IMR-90 (cell line): Measurements from ENCODE around the gene ABHD16A. TPM values are rescaled to one million over a fixed set of nuclear protein-coding genes. Genes with fewer than 3 reads are reported as not detected.

Experiments
- ATAC-seq: fragments of 200-7000 bp; cut with Tn5 transposase; 2 replicates; pipeline ENCODE4 v1.9.1; 2020; ENCODE audit warnings: low read depth, mild to moderate bottlenecking, moderate library complexity
- BruUV-seq: library from RNA; stranded (reverse); fragments of 400-500 nt; replicated peaks from 2 replicates; lab custom pipeline; 2021; lab: Mats Ljungman, UMichigan
- CTCF ChIA-PET: fragments of 300-600 bp; formaldehyde crosslinking; extraction: SDS; loops from one replicate; lab custom pipeline; 2021; ENCODE audit warnings: antibody characterized with exemption; lab: Yijun Ruan, JAX
- POLR2A ChIA-PET: fragments of 300-600 bp; sonication (Branson Sonifier 250); formaldehyde crosslinking; loops from one replicate; lab custom pipeline; 2022; ENCODE audit warnings: antibody characterized with exemption; ENCODE audit not compliant: unreplicated experiment; lab: Charles Lee
- DNase-seq: peaks from one replicate; pipeline ENCODE4 v3.0.0; 2013
- H2AFZ ChIP-seq: replicated peaks from 2 replicates; pipeline ENCODE3; 2013; ENCODE audit warnings: low read length, mild to moderate bottlenecking; ENCODE audit not compliant: poor library complexity
- H2AK5ac ChIP-seq: 2 replicates; pipeline ENCODE4 v1.6.1; 2013; ENCODE audit warnings: low read depth, low read length, inconsistent platforms
- H2AK9ac ChIP-seq: replicated peaks from 2 replicates; pipeline ENCODE3; 2013; ENCODE audit warnings: mild to moderate bottlenecking, low read depth, low read length, moderate library complexity; ENCODE audit not compliant: poor library complexity
- H2BK120ac ChIP-seq: 2 replicates; pipeline ENCODE4 v1.6.1; 2013; ENCODE audit warnings: low read depth, low read length, inconsistent platforms
- H2BK15ac ChIP-seq: 3 replicates; pipeline ENCODE4 v1.6.1; 2013; ENCODE audit warnings: low read depth, low read length, inconsistent platforms
- H2BK20ac ChIP-seq: 2 replicates; pipeline ENCODE4 v1.6.1; 2013; ENCODE audit warnings: low read depth, mild to moderate bottlenecking, inconsistent platforms, low read length, moderate library complexity
- H2BK5ac ChIP-seq: 2 replicates; pipeline ENCODE4 v1.6.1; 2013; ENCODE audit warnings: mild to moderate bottlenecking, low read depth, low read length, inconsistent platforms; ENCODE audit not compliant: poor library complexity, severe bottlenecking
- H3K14ac ChIP-seq: replicated peaks from 2 replicates; pipeline ENCODE4 v1.6.1; 2013; ENCODE audit warnings: low read depth, low read length, inconsistent platforms
- H3K18ac ChIP-seq: 2 replicates; pipeline ENCODE4 v1.6.1; 2013; ENCODE audit warnings: low read depth, low read length, control low read depth
- H3K23ac ChIP-seq: 2 replicates; pipeline ENCODE4 v1.6.1; 2013; ENCODE audit warnings: low read depth, low read length, inconsistent platforms
- H3K27ac ChIP-seq: 2 replicates; pipeline ENCODE4 v1.5.1; 2013; ENCODE audit warnings: mild to moderate bottlenecking, control low read depth, low read length; ENCODE audit not compliant: insufficient read depth
- H3K27me3 ChIP-seq: 2 replicates; pipeline ENCODE4 v1.6.1; 2013; ENCODE audit warnings: low read length; ENCODE audit not compliant: control insufficient read depth, insufficient read depth
- H3K36me3 ChIP-seq: 2 replicates; pipeline ENCODE4 v1.6.1; 2013; ENCODE audit warnings: low read length, mixed read lengths; ENCODE audit not compliant: control insufficient read depth, insufficient read depth
- H3K4ac ChIP-seq: 2 replicates; pipeline ENCODE4 v1.6.1; 2013; ENCODE audit warnings: low read depth, low read length, inconsistent platforms
- H3K4me1 ChIP-seq: 2 replicates; pipeline ENCODE4 v1.6.1; 2013; ENCODE audit warnings: low read length, mixed read lengths; ENCODE audit not compliant: control insufficient read depth, insufficient read depth
- H3K4me2 ChIP-seq: 2 replicates; pipeline ENCODE4 v1.6.1; 2013; ENCODE audit warnings: low read depth, mild to moderate bottlenecking, control low read depth, low read length, moderate library complexity
- H3K4me3 ChIP-seq: 2 replicates; pipeline ENCODE4 v1.5.1; 2013; ENCODE audit warnings: low read depth, mild to moderate bottlenecking, control low read depth, low read length, moderate library complexity; ENCODE audit not compliant: insufficient read depth
- H3K56ac ChIP-seq: 2 replicates; pipeline ENCODE4 v1.6.1; 2013; ENCODE audit warnings: low read length, inconsistent platforms; ENCODE audit not compliant: insufficient read depth; ENCODE audit errors: extremely low read depth
- H3K79me1 ChIP-seq, 2 experiments: 2 replicates each; pipeline ENCODE4 v1.6.1; 2013; ENCODE audit warnings: low read length in 2 of 2, inconsistent platforms in 1 of 2, low read depth in 1 of 2
- H3K9ac ChIP-seq: 2 replicates; pipeline ENCODE4 v1.6.1; 2013; ENCODE audit warnings: low read depth, low read length, control low read depth
- H3K9me1 ChIP-seq: 2 replicates; pipeline ENCODE4 v1.6.1; 2013; ENCODE audit warnings: low read length, inconsistent platforms; ENCODE audit not compliant: insufficient read depth
- H3K9me3 ChIP-seq: 2 replicates; pipeline ENCODE4 v1.6.1; 2013; ENCODE audit warnings: low read length; ENCODE audit not compliant: control insufficient read depth, insufficient read depth
- H4K20me1 ChIP-seq: 2 replicates; pipeline ENCODE4 v1.6.1; 2013; ENCODE audit warnings: low read length, inconsistent platforms; ENCODE audit not compliant: insufficient read depth
- H4K5ac ChIP-seq: 2 replicates; pipeline ENCODE4 v1.6.1; 2013; ENCODE audit warnings: mild to moderate bottlenecking, low read depth, low read length, control low read depth
- H4K8ac ChIP-seq, 2 experiments: 2 replicates each; pipeline ENCODE4 v1.6.1; 2013; ENCODE audit warnings: low read depth in 2 of 2, low read length in 2 of 2, control low read depth in 1 of 2, inconsistent platforms in 1 of 2
- H4K91ac ChIP-seq: 2 replicates; pipeline ENCODE4 v1.6.1; 2013; ENCODE audit warnings: low read depth, low read length, inconsistent platforms; ENCODE audit not compliant: insufficient read depth
- CEBPB ChIP-seq: IDR thresholded peaks from 2 replicates; pipeline ENCODE4 v1.6.1; 2012; ENCODE audit warnings: low read depth, low read length, improper control_type of control experiment
- CHD1 ChIP-seq: IDR thresholded peaks from 2 replicates; pipeline ENCODE4 v1.6.1; 2012; ENCODE audit warnings: low read depth, low read length, improper control_type of control experiment
- FOS ChIP-seq: fragments of 150-350 bp; IDR thresholded peaks from 2 replicates; pipeline ENCODE4 v1.6.1; 2016; ENCODE audit warnings: low read depth, low read length
- NFE2L2 ChIP-seq: fragments of 150-350 bp; IDR thresholded peaks from 2 replicates; pipeline ENCODE4 v1.6.1; 2016; ENCODE audit warnings: low read depth, mild to moderate bottlenecking, low read length
- POLR2A ChIP-seq: IDR thresholded peaks from 2 replicates; pipeline ENCODE4 v1.6.1; 2012; ENCODE audit warnings: mild to moderate bottlenecking, low read depth, low read length
- SMC3 ChIP-seq: fragments of 150-350 bp; IDR thresholded peaks from 2 replicates; pipeline ENCODE4 v1.6.1; 2016; ENCODE audit warnings: low read depth, mild to moderate bottlenecking, antibody characterized with exemption, low read length, moderate library complexity
- WGBS, 2 experiments: methylation state at CpG; one replicate each; pipeline versions ENCODE4 v1.1.5 to v1.1.7; 2013; ENCODE audit warnings: missing lambda C conversion rate in 2 of 2; ENCODE audit not compliant: insufficient read length in 1 of 2; ENCODE audit errors: extremely low coverage in 2 of 2; 5-methylcytosine and 5-hydroxymethylcytosine counted together
- dilution Hi-C: fragments of 300-500 bp; cut with HindIII; formaldehyde crosslinking; loops from one replicate; pipeline ENCODE4 v1.14.3; 2018; ENCODE audit warnings: low sequenced_read_pairs; ENCODE audit not compliant: unreplicated experiment
- in situ Hi-C: fragments of 300-500 bp; cut with MboI; formaldehyde crosslinking; loops from 3 replicates; pipeline ENCODE4 v1.14.3; 2019; ENCODE audit warnings: low sequenced_read_pairs, inconsistent platforms, mixed read lengths
- intact Hi-C: fragments of 100-400 bp; cut with micrococcal nuclease; formaldehyde crosslinking; loops from 2 replicates; pipeline ENCODE4 v1.10.0; 2022
- polyA plus RNA-seq, 3 experiments: library from polyadenylated mRNA; depleted of rRNA; stranded (reverse); fragments of >200 nt; gene quantifications; 2 replicates each; pipeline ENCODE4 v1.2.3, GENCODE V29; 2012; ENCODE audit warnings: low replicate concordance in 1 of 3
- total RNA-seq: library from RNA; depleted of rRNA; stranded (reverse); fragments of >200 nt; gene quantifications from 2 replicates; pipeline ENCODE4 v1.2.3, GENCODE V29; 2012

Gene ABHD16A
- total and polyA plus RNA-seq, 2 of the 4 experiments (the other 2 are of a cell fraction) = 31.5 to 35.1 TPM

- Histone ChIP-seq H2AK5ac (no peak overlapping the region), H4K5ac (no peak overlapping the region), H3K4me3 (no peak overlapping the region), H4K91ac (no peak overlapping the region), H2AK9ac (peak overlapping the region; percentile 71), H3K27me3 (no peaks in the 10 kb centered on the region), H4K20me1 (peaks cover 14% of the 10 kb centered on the region), H3K9ac (no peak overlapping the region), H2BK15ac (no peak overlapping the region), H3K56ac (no peak overlapping the region), H3K4me2 (no peak overlapping the region), H3K23ac (no peak overlapping the region), H2BK5ac (peak overlapping the region; percentile 3), H3K79me1 (peaks cover 15 to 18% of the 10 kb centered on the region in 2 experiments), H3K27ac (no peak overlapping the region; the same call in 1 of the 2 replicates), H3K9me1 (no peaks in the 10 kb centered on the region), H3K18ac (no peak overlapping the region), H3K4me1 (no peaks in the 10 kb centered on the region; the same call in 1 of the 2 replicates), H3K9me3 (no peaks in the 10 kb centered on the region), H3K36me3 (peaks cover 81% of the 10 kb centered on the region), H3K4ac (no peak overlapping the region), H4K8ac (no peak overlapping the region), H3K14ac (no peak overlapping the region), H2BK20ac (no peak overlapping the region), H2BK120ac (no peak overlapping the region), H2AFZ (peak overlapping the region; percentile 28)
- WGBS, 2 experiments = no CpG with 5 or more reads among the region's 10 CpGs
- intact Hi-C loops (no loop called here), in situ Hi-C loops (no loop called here), dilution Hi-C loops (no loop called here)
- ChIA-PET CTCF (no interaction called here), POLR2A (interaction anchor here (0.7 to 1.3 kb wide), 2 partner anchors 21 to 69 kb away, joined by 3 to 5 read pairs; partner anchors contain the start of gene C6orf47)
- no TSS peak for BruUV-seq
- no peak for TF ChIP-seq CEBPB
- TF ChIP-seq NFE2L2 = no peak
- no peak for TF ChIP-seq SMC3
- TF ChIP-seq CHD1 = no peak
- 0 out of 2 replicates have a peak, but pooled peaks have one; percentile 9 for TF ChIP-seq POLR2A
- TF ChIP-seq FOS = no peak
- DNase-seq (peak; percentile 56), ATAC-seq (peak; percentile 55)
These were observed 63.7 kb downstream of the ABHD16A start for GRCh38 chr6:31639449-31639861.
